ENCODE results near the gene EPO.

Gene EPO

DNA sequence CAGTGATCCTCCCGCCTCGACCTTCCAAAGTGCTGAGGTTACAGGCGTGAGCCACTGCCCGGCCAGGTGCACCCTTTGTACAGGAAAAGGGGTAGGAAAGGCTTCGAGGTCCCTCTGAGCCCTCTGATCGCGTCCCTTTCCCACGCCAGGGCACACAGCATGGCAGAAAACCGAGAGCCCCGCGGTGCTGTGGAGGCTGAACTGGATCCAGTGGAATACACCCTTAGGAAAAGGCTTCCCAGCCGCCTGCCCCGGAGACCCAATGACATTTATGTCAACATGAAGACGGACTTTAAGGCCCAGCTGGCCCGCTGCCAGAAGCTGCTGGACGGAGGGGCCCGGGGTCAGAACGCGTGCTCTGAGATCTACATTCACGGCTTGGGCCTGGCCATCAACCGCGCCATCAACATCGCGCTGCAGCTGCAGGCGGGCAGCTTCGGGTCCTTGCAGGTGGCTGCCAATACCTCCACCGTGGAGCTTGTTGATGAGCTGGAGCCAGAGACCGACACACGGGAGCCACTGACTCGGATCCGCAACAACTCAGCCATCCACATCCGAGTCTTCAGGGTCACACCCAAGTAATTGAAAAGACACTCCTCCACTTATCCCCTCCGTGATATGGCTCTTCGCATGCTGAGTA lies 13.5 kb upstream of the EPO start:
- TF ChIP-seq, protein P1, sequence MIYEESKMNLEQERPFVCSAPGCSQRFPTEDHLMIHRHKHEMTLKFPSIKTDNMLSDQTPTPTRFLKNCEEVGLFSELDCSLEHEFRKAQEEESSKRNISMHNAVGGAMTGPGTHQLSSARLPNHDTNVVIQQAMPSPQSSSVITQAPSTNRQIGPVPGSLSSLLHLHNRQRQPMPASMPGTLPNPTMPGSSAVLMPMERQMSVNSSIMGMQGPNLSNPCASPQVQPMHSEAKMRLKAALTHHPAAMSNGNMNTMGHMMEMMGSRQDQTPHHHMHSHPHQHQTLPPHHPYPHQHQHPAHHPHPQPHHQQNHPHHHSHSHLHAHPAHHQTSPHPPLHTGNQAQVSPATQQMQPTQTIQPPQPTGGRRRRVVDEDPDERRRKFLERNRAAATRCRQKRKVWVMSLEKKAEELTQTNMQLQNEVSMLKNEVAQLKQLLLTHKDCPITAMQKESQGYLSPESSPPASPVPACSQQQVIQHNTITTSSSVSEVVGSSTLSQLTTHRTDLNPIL (CRISPR knock-in tag; IDR thresholded peaks at IDR 0.05; ENCODE audit: low read depth): no peak
- no peak for TF ChIP-seq ISL1 (CRISPR knock-in tag; IDR thresholded peaks at IDR 0.05)
- TF ChIP-seq ZFP3 (CRISPR knock-in tag; IDR thresholded peaks at IDR 0.05): no peak
- TF ChIP-seq, protein P2, sequence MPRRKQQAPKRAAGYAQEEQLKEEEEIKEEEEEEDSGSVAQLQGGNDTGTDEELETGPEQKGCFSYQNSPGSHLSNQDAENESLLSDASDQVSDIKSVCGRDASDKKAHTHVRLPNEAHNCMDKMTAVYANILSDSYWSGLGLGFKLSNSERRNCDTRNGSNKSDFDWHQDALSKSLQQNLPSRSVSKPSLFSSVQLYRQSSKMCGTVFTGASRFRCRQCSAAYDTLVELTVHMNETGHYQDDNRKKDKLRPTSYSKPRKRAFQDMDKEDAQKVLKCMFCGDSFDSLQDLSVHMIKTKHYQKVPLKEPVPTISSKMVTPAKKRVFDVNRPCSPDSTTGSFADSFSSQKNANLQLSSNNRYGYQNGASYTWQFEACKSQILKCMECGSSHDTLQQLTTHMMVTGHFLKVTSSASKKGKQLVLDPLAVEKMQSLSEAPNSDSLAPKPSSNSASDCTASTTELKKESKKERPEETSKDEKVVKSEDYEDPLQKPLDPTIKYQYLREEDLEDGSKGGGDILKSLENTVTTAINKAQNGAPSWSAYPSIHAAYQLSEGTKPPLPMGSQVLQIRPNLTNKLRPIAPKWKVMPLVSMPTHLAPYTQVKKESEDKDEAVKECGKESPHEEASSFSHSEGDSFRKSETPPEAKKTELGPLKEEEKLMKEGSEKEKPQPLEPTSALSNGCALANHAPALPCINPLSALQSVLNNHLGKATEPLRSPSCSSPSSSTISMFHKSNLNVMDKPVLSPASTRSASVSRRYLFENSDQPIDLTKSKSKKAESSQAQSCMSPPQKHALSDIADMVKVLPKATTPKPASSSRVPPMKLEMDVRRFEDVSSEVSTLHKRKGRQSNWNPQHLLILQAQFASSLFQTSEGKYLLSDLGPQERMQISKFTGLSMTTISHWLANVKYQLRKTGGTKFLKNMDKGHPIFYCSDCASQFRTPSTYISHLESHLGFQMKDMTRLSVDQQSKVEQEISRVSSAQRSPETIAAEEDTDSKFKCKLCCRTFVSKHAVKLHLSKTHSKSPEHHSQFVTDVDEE (CRISPR knock-in tag; IDR thresholded peaks at IDR 0.05): no peak
- TF ChIP-seq TOX (CRISPR knock-in tag; IDR thresholded peaks at IDR 0.05; ENCODE audit: borderline replicate concordance): no peak
- ATAC-seq: no peak

DNA sequence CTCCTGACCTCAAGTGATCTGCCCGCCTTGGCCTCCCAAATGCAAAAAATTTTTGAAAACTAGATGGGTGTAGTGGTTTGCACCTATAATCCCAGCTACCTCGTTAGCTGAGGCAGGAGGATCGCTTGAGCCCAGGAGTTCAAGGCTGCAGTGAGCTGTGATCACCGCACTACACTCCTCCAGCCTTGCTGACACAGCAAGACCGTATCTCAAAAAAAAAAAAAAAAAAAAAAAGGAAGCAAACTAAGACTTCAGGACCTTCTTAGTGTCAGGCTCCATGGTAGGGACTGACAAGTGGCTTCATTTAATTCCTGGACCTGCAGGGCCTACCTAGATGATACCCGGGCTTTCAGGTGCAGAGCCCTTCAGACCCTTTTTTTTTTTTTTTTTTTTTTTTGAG lies 11.9 kb upstream of the EPO start:
- no peak for ATAC-seq
- TF ChIP-seq ZNF70 (CRISPR knock-in tag; IDR thresholded peaks at IDR 0.05): no peak
- TF ChIP-seq ZFP30 (CRISPR knock-in tag; IDR thresholded peaks at IDR 0.05): no peak
- no peak for TF ChIP-seq ZNF8 (CRISPR knock-in tag; IDR thresholded peaks at IDR 0.05)
- no peak for TF ChIP-seq ZNF565 (CRISPR knock-in tag; conservative IDR thresholded peaks at IDR 0.05; ENCODE audit: low read depth)
- no peak for TF ChIP-seq TOX (CRISPR knock-in tag; IDR thresholded peaks at IDR 0.05; ENCODE audit: borderline replicate concordance)
- TF ChIP-seq TCF4 (CRISPR knock-in tag; IDR thresholded peaks at IDR 0.05; ENCODE audit: borderline replicate concordance): no peak
- no peak for TF ChIP-seq ISL1 (CRISPR knock-in tag; IDR thresholded peaks at IDR 0.05)
- TF ChIP-seq, protein P1 (CRISPR knock-in tag; IDR thresholded peaks at IDR 0.05; ENCODE audit: low read depth): no peak
- no peak for TF ChIP-seq ARNTL (CRISPR knock-in tag; IDR thresholded peaks at IDR 0.05; ENCODE audit: borderline replicate concordance, low read depth)
- TF ChIP-seq SNAI2 (CRISPR knock-in tag; IDR thresholded peaks at IDR 0.05): no peak
- TF ChIP-seq, protein P3, sequence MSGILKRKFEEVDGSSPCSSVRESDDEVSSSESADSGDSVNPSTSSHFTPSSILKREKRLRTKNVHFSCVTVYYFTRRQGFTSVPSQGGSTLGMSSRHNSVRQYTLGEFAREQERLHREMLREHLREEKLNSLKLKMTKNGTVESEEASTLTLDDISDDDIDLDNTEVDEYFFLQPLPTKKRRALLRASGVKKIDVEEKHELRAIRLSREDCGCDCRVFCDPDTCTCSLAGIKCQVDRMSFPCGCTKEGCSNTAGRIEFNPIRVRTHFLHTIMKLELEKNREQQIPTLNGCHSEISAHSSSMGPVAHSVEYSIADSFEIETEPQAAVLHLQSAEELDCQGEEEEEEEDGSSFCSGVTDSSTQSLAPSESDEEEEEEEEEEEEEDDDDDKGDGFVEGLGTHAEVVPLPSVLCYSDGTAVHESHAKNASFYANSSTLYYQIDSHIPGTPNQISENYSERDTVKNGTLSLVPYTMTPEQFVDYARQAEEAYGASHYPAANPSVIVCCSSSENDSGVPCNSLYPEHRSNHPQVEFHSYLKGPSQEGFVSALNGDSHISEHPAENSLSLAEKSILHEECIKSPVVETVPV (CRISPR knock-in tag; IDR thresholded peaks at IDR 0.05): no peak
- no peak for TF ChIP-seq RARB (CRISPR knock-in tag; IDR thresholded peaks at IDR 0.05)
- TF ChIP-seq ESRRG (CRISPR knock-in tag; IDR thresholded peaks at IDR 0.05): no peak
- TF ChIP-seq, protein P2 (CRISPR knock-in tag; IDR thresholded peaks at IDR 0.05): no peak
- no peak for TF ChIP-seq PPARA (CRISPR knock-in tag; IDR thresholded peaks at IDR 0.05; ENCODE audit: borderline replicate concordance)
- no peak for TF ChIP-seq ZC3H10 (CRISPR knock-in tag; IDR thresholded peaks at IDR 0.05)
- TF ChIP-seq, protein P4, sequence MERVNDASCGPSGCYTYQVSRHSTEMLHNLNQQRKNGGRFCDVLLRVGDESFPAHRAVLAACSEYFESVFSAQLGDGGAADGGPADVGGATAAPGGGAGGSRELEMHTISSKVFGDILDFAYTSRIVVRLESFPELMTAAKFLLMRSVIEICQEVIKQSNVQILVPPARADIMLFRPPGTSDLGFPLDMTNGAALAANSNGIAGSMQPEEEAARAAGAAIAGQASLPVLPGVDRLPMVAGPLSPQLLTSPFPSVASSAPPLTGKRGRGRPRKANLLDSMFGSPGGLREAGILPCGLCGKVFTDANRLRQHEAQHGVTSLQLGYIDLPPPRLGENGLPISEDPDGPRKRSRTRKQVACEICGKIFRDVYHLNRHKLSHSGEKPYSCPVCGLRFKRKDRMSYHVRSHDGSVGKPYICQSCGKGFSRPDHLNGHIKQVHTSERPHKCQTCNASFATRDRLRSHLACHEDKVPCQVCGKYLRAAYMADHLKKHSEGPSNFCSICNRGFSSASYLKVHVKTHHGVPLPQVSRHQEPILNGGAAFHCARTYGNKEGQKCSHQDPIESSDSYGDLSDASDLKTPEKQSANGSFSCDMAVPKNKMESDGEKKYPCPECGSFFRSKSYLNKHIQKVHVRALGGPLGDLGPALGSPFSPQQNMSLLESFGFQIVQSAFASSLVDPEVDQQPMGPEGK (CRISPR knock-in tag; IDR thresholded peaks at IDR 0.05; ENCODE audit: borderline replicate concordance): no peak
- no peak for TF ChIP-seq GLIS3 (CRISPR knock-in tag; IDR thresholded peaks at IDR 0.05)
- no peak for TF ChIP-seq CSDC2 (CRISPR knock-in tag; IDR thresholded peaks at IDR 0.05)

Measured in SK-N-SH treated with all-trans-retinoic acid at 6 μM for 48 hours (cell line).